Left renal cortex interstitium (tissue), 4 donors: Measurements from ENCODE around the gene FSTL1. TPM values are rescaled to one million over a fixed set of nuclear protein-coding genes. Genes with fewer than 3 reads are reported as not detected.
"Not testable (repeated sequence)": the region's sequence is repeated elsewhere in the genome, so short reads cannot be mapped to it uniquely, and the experiment has no call there.

Source experiments
- DNase-seq, 4 donors: peaks; one replicate each; pipeline ENCODE4 v3.0.0-alpha.2; 2013; ENCODE audit warnings: low read depth in 4 of 4, low spot score in 2 of 4, missing footprints in 1 of 4
- polyA plus RNA-seq, 4 donors: library from polyadenylated mRNA; unstranded; fragments of 120-200 nt; gene quantifications; one replicate each; pipeline ENCODE4 v1.2.1, GENCODE V29; 2013; ENCODE audit not compliant: insufficient read length in 4 of 4

Gene FSTL1
- polyA plus RNA-seq, 4 donors = 462 to 630 (median 549) TPM

DNA sequence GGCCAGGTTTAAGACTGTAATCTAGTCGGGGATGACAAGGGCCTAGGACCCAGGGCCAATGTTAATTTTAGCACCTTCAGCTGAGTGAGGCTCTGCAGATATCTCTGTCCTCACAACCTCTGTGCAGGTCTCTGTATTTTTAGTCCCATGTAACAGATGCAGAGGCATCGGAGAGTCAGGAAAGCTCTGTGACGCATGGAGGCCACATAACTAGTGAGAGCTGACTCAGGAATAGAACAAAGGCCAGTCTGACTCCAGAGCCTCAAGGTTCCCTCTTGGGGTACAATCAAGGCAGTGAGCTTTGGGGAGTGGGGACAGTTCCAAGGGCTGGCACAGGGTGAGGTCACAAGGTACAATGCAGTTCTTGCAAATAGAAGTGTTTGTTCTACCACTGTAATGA, 31.0 kb downstream of the FSTL1 start:
- no peak for DNase-seq

DNA sequence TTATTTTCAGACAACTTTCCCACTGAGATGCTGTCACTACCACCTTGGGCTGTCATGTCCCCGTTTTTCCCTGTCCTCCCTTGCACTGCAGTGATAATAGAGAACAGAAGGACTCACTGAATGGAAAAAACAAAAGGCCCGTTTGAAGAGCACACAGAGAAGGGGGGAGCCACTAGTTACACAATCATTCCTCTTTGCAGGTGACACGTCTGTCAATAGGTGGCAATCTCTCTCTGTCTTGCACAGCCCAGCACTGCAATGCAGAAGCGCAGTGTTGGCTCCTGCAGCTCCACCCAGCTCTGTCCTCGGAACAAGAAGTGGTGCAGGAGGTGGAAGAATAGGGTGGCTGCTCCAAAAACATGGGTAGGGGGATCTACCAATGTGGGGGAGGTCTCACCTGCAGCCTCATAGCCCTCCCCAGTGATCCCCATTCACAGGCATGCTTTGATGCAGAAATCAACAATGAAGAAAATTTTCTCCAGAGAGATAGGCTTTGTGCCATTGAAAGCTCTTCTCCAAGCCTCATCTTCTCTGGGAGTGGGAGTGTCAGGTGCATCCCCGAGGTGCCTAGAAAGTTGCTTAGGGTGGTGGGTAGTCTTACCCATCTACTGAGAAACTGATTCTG, 31.8 kb downstream of the FSTL1 start:
- DNase-seq = no peak

DNA sequence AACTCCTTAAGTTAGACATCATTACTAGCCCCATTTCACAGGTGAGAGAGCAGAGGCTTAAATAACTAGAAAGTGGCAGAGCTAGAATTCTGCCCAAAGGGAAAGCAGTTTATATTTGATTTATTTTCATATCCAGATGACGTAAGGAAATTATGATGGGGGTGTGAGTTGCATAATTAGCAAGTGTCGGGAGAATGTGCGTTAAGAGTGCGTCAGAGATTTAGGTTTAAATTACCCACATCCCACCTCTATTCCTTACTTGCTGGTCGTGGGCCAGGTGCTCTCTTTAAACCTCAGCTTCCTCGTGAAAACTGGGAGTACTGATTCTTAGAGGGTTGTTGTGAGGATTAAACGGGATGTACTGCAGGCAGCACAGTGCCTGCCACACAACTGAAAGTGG, 32.3 kb downstream of the FSTL1 start:
- no peak for DNase-seq

DNA sequence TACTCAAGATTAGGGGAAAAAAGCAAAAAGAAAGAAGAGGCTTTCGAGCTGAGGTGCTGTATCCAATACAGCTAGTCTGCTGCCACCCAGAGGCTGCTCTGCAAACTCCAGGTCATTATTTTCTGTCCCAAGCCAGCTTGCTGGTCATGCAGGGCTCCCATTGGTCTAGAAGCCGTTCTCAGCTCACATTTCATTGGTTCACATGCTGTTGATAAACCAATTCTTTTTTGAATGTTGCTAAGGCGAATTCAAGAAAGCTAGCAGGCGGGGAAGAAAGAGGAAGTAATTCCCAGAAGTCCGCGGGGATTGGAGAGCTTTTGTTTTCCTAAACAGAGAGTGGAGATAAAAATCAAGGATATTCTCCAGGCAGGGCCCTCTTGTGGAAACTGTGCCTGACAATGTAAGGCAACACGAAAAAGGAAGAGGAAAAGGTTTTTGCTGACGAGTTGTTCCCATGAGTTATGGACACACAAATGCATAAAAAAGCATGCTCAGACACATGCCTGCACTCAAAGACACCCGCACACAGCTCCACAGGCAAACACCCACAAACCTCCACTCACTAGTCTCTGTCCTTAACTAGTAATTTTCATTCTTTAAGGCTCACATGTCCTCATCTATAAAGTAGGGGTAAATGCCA, 33.4 kb downstream of the FSTL1 start:
- peak; percentile 92 to 98 (median 94) for DNase-seq

DNA sequence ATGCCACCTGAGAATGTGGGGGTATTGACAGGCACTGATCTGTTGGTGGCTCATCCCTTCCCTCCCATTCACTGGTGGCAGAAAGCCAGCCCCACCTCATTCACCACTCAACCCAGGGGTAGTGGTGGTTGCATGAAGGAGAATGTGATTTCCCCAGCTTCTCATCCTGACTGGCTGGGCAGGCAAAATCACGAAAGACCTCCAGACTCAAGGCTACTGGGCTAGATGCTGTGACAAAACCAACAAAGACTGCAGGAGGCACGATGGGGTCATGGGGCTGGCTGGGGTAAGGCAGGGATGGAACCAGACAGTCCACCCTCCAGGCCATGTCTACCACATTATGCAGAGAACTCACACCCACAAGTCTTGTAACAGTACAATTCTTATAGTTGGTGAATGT, 33.9 kb downstream of the FSTL1 start:
- no peak for DNase-seq

DNA sequence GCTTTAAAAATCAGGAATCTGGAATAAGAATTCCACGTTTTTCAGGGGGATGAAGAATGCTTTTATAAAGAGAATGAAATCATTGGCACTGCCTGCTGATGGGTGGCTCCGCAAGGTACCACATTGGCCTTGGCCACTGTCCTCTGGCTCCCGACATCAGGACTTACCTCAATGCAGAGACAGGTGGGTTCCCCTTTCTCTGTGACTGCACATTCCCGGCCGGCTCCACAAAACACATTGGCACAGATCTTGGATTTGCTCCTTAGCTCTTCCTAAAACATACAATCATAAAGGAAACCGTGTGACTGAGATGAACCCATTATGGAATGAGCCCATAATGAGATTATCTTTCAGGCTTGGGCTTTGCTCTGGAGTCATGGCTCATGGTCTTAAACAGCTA, 35.0 kb downstream of the FSTL1 start:
- no peak for DNase-seq

DNA sequence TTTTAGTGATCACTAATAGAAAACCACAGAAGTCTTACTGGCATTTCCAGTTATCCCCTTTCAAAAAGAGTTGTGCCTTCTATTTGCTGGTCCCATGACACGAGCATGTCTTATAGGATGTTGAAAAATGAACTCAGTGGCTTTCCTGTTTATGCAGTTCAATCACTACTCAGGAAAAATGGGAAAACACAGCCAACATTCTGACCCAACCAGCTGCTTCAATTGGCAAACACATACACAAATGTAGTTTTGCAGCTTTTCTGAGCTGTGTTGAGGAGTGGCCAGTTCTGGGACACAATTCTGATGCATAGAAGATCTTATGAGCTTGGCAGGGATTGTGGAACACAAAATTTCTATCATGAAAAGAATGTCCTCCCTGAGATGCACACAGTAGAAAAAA, 40.3 kb downstream of the FSTL1 start:
- no peak for DNase-seq

DNA sequence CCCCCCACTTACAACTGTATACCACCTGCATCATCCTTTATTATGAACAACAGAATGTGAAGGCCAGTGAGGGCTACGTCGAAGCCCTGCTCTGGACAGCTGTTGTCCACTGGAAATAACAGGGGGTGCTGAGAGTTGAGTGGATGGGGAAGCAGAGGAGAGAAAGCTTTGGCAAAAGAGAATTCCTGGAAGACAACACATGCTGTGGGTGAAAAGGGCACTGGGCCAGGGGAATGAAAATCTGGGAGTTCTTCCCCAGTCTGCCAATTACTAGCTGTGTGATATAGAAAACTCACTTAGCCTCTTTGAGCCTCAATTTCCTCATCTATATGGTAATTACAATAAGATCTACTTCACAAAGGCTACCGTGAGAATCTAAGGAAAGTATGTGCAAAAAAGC, 40.7 kb downstream of the FSTL1 start:
- no peak for DNase-seq

DNA sequence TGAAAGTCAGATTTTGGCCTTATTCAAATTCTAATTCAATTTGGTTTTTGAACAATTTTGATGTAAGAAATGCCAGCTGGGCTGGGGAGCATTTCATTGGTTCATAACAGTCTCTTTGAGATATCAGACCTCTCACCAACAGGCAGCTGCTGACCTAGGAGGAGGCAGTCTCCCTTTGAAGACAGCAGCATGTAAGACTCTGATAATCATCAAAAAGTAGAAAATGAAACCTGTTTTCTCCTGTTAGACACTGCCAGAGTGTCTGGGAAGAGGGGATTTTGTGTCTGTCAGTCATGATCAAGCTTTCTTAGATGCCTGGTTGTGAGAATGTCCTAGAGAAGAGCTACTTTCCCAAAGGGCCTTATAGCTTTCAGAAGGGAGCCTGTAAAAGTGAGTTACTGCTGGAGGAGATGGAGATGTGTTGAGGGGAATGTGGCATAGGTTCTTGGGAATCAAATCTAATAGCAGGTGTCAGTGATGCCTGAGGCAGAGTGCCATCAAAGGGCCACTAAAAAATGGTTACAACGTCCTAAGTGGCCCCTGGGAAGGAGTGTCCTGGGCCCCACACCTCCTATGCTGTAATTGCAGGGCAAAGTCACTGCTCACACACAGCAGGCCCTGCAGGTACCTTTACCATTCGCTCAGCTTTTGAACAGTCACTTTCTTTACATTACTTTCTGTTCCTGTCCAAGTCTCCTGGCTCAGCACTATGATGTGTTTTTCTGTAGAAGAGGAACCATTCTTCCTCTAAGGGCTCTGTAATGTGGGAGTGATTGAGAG, 43.1 kb downstream of the FSTL1 start:
- DNase-seq = no peak

DNA sequence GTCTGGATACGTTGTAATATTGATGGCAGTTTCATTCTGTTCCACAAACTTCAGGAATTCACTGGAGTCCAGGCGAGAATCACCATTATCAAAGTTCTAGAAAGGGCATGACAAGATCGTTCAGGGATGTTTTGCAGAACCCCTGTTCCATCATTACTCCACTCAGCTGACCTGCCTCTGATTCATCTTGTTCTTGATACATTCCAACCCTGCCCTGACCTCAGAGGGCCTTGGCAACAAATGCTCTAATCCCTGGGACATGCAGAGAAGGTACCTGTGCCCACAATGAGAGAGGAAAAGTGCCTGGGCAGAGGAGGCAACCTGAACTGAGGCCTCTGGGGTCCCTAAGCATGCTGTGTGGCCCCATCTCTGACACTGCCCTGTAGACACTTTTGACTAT, 45.9 kb downstream of the FSTL1 start:
- no peak for DNase-seq

DNA sequence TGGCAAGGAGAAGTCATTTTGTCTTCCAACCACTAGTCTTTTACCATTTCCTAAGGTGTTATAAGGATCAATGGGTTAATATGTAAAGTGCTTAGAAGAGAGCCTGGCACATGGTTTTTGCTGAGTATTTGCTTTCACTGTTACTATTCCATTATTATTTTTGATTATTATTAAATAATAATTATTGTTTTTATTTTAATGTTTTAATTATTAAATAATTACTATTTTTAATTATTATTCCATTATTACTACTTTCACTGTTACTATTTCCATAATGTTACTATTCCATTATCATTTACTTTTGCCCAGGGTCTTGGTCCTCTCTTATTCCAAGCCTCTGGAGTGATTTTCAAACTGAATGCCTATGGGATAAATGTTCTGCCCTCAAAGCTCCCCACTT, 48.5 kb downstream of the FSTL1 start:
- DNase-seq = no peak

DNA sequence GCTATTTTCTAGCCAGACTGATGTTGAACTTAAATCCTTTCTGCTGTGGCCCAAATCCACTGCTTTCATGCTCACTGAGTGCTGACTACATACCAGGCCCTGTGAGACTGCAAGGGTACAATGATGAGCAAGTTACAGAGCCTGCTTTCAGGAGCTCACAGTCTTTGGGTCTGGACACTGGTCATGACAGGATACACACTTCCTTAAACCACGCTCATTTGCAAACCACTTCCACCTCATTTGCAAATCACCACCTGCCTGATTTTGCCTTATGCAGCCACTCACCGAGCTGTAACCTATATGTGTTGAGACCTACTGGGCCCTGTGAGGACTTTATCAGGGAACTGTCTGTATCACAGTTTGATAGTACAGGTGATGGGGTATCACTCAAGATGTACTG, 51.4 kb downstream of the FSTL1 start:
- no peak for DNase-seq

DNA sequence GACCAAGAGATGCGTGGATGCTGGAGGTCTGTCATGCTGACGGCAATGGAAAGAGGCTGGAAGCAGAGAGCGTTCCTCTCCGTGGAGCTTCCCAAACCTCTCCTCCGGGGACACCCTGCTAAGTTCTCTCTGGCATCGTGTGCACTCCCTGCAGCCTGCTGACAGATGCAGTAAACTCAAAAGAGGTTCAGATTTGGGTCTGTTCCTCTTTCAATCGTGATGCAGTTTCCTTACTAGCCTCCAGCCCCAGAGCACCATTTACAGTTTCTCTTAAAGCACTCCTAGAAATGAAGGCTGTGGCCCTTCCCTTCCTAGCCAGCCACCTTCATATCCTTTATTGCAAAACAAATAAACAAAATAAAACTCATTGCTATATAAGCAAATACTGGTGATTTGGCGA, 54.3 kb downstream of the FSTL1 start:
- no peak for DNase-seq

DNA sequence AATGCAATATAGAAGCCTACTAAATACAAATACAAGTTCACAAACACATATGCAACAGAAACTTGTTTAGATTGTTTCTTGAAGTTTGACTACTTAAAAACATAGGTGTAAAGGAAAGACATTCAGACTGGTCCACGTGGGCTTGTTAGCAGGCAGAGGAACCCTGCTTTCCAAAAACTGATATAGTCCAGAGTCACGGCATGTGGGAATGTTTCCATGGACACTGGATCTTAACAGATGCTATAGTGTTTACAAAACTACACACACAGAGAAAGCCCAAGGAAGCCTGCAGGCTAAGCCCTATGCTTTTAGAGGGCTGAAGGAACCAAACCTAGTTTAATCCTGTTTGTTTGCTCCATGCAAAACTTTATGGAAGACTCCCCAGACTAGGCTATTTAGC, 56.4 kb downstream of the FSTL1 start:
- DNase-seq = no peak

DNA sequence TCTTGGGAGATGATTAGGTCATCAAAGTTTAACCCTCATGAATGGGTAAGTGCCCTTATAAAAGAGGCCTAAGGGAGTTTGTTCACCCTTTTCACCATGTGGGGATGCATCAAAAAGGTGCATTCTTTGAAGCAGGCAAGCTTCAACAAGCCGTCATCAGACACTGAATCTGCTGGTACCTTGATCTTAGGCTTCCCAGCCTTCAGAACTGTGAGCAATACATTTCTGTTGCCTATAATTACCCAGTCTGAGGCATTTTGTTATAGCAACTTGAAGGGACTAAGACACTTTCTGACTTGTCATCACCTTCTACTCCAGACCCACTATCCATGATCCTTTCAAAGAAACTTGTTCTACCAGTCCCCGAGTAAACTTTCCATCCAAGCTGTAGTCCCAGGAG, 57.0 kb downstream of the FSTL1 start:
- no peak for DNase-seq

DNA sequence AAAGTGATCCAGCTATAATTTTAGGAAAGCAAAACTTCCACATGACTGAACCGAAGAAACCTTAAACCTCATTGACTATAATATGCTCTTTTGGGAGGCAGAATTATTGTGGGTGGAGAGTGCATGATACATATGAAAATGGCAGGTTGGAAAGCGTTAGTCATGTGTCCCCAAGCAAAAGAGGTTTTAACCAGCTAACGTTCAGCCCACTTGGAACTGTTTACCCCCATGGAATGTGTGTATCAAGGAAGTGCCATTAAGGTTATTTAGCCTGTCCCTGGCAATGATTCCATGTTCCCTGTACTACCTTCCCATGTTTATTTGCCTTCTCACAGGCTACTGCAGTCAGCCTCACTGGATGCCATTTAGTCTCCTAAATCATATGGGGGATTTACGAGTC, 57.5 kb downstream of the FSTL1 start:
- no peak for DNase-seq

DNA sequence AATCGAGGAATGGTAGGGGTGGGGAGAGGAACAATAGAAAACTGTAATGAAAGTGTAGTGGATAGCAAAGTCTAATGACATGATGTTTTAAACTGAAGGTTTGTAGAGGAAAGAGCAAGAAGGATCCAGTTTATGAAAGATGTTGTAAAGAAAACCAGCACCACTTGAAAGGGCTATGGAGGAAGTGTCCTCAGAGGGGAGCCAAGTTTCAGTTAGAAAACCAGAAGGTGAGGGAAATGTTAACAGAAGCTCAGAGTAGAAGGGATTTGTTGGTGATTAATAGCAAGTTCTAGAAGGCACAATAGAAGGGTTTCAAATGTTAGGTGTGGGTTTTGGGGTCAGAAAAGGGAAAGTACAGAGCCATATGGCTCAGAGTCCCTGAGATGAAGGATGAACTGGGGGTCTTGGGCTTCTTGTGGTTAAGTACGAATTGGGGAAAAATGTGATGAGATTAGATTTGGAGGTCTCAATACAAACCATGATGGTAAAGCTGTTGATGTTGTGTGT, 67.8 kb downstream of the FSTL1 start:
- no peak for DNase-seq

DNA sequence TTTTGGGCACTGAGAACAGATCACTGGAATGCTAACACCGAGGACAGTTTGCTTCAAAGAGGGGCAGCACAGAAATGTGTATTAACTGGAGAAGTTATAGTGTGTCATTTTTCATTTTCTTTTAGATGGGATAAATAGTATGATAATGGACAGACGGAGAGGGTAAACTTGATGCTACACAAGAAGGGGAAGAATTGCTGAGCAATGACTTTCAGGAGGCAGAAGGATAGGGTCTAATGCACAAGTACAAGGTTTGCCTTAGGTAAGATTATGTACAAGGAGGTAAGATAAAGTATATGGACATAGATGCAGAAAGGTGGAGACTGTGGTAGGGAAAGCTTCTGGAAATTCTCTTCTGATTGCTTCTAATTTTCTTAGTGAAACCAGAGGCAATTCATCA, 69.3 kb downstream of the FSTL1 start:
- DNase-seq = no peak

DNA sequence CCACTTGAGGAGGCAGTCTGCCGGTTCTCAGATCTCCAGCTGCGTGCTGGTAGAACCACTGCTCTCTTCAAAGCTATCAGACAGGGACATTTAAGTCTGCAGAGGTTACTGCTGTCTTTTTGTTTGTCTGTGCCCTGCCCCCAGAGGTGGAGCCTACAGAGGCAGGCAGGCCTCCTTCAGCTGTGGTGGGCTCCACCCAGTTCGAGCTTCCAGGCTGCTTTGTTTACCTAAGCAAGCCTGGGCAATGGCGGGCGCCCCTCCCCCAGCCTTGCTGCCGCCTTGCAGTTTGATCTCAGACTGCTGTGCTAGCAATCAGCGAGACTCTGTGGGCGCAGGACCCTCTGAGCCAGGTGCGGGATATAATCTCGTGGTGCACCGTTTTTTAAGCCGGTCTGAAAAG, 72.8 kb downstream of the FSTL1 start:
- not testable (repeated sequence) for DNase-seq

DNA sequence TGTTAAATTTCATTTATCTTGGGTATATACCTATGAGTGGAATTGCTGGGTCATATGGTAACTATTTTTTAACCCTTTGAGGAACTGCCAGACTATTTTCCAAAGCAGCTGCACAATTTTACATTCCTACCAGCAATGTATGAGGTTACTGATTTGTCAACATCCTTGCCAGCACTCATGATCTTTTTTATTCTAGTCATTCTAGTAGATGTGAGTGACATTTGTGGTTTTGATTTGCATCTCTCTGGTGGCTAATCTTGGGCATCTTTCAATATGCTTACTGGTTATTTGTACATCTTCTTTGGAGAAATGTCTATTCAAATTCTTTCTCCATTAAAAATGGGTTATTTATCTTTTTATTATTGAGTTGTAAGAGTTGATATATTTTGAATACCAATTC, 80.3 kb downstream of the FSTL1 start:
- no peak for DNase-seq

DNA sequence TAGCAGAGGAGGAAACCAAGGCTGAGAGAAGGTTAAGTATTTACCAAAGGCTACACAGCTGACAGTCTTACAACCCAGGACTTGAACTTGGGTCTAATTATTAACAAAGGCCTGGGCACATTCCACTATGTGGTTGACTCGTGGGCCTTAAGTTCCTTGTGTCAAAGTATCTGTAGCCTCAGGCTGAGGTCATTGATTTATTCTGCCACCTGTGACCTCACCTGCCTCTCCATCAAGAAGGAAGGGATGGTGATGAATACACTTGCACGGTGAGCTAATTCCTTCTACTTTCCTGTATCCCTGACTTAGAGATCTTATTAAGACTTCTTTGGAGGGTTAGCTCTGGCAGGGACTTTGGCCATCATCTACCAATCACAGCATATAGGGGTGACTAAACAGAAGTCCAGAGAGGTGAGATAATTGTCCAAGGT, 81.7 kb downstream of the FSTL1 start:
- DNase-seq = no peak

DNA sequence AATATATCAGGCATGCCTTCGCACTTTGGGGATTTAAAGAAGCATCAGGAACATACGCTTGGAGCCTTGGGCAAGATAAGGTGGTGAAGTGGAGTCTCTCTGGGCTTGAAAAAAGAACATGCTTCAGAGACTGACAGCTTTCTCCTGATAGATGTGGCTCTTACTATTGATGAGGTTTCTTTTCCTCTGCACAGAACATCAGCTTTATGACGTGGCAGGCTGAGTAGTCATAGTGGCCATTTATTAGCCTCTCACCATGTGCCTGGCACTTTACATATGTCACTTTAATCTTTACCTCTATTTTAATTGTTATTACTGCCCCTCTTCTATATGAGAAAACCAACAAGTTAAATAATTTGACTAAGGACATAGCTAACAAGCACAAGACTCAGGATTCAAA, 82.6 kb downstream of the FSTL1 start:
- DNase-seq = no peak
